ENCODE data around the gene NHLRC1.
"Not testable (repeated sequence)": the region's sequence is repeated elsewhere in the genome, so short reads cannot be mapped to it uniquely, and the experiment has no call there.

NHLRC1 gene

DNA sequence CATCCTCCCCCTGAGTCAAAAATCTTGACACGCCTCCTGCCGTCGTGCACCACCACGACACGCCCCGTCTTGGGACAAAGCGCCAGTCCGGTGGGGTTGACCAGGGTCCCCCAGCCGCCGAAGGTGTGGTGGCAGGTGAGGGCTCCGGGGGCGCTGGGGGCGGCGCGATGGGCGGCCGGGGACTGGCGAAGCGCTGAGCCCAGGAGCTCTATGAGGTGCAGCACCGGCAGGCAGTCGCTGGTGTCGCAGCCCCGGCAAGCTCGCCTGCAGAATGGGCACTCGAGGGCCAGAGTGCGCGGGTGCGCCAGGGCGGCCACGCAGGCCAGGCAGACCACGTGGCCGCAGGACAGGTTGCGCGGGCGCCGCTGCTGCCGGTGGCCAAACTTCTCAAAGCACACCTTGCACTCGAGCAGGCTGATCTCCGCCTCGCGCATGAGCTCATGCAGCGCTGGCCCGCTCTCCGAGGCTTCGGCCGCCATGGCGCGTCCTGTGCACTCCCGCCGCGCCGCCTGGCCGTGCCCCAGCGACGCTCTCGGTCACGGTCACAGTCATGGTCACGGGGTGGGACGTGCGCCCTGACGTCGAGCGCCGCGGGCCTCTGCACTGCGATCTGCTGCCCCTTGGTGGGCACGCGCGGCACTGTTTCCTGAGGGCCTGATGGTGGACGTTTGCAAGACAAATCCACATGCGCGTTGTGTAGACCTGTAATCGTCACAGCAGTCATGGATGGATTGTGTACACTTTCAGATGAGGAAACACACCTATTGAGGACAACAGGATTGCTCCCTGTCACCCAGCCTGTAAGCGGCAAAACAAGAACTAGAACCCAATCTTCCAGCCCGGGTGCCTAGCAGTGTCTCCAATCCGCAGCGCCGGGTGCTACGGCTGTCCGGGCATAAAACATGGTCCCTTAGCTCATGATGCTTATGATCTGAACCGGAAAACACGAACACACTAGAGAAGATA, at the start of gene NHLRC1:
Gene NHLRC1, minus strand, starts transcription at position 550 of the 966 bp plus-strand sequence. Its CDS starts 71 bp downstream, at position 479.
- peak; percentile 93 for DNase-seq (ENCODE audit: low spot score)

DNA sequence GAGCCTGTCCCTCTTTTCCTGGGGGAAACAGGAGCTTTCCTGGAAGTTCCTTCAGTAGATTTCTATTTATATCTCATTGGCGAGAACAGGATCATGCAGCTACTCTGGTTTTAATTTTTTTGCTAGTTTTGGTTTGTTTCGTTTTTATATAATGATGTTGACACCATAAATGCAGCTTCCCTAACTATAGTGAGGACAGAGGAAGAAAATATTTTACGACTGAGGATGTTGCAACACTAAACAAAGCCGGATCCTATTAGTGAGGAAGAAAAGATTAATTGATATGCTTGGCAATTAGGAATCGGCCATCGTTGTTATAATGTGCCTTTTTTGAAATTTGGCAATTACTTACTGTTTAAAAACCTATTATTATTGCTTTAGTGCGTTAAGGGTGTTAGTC, 49.4 kb upstream of the NHLRC1 start:
- DNase-seq (ENCODE audit: low spot score) = no peak

DNA sequence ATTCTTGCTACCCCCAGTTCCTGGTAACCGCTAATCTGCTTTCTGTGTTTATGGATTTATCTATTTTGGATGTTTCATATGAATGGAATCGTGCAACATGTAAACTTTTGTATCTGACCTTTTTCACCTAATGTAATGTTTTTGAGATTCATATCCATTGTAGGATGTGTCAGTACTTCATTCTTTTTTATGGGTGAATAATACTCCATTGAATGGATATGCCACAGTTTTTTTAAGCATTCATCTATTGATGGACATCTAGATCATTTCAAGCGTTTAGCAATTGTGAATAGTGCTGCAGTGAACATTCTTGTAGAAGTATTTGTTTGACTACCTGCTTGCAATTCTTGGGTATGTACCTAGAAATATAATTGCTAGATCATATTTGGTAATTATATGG, 45.8 kb upstream of the NHLRC1 start:
- no peak for DNase-seq (ENCODE audit: low spot score)

DNA sequence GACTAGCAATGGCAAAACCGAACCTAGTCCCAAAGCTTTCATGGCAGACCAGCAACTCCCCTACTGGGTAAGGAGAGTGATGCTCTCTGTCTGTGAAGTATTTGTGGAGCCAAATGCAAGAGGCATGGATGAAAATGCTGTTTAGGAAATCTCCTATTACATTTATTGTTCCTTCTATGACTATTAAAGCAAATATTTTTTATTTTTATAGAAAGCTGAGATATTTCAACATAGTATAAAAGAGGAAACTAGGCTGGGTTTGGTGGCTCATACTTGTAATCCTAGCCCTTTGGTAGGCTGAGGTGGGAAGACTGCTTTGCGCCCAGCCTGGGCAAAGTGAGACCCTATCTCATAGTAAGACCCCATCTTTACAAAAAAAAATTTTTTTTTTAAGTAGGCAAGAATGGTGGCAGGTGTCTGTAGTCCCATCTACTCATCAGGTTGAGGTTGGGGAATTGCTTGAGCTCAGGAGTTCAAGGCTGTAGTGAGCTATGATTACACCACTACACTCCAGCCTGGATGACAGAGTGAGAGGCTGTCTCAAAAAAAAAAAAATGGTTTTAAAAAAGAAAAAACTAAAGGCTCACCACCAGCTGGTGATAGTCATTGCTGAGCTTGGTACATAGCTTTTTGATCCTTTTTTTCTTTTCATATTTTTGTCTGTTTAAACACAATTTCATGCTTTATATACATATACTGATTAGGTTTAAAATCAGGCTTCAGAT, 44.0 kb upstream of the NHLRC1 start:
- DNase-seq (ENCODE audit: low spot score) = no peak

DNA sequence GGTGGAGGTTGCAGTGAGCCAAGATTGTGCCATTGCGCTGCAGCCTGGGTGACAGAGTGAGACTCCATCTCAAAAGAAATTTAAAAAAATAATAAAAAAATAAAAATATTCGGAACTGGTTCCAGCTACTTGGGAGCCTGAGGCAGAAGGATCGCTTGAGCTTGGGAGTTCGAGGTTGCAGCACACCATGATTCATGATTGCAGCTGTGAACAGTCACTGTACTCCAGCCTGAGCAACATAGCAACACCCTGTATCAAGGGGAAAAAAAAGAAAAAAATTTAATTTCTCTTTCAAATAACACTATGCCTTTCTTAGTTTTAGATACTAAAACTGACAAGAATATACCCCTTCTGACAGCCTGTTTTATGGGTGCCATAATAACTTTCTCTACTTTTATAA, 43.3 kb upstream of the NHLRC1 start:
- no peak for DNase-seq (ENCODE audit: low spot score)

DNA sequence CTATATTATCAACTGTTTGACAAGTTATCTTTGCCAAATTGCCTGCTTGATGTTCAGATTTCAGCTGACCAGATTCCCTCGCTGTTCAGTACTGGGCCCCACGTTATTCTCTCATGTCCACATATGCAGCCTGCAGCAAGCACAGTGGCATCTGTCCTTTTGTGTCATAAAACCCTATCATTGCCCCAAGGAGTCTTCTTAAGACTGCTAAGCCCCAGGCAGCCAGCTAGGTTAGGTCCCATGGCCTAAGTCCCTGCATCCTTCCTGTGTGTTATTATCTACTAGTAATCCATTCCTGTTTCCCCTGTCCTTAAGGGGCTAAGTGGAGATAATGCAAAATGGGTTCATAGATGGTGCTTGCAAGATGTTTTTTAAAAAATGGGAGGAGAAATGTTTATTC, 39.9 kb upstream of the NHLRC1 start:
- no peak for DNase-seq (ENCODE audit: low spot score)

DNA sequence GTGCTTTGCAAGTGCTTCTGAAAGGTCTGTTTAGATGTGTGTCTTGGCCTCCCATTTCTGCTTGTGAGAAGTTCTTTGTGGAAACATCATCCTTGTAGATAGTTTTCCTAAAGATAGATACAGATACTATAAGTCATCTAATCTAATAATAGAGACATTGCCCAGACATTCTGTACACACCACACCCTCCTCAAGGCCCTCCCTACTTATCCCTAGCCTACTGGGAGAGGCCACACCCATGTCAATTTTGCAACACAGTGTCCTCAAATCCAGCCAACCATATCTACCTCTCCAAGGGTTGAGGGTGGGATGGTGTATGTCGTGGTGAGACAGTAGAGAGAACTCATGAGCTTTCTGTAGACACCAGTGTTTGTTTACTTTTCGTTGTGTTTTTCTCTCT, 39.0 kb upstream of the NHLRC1 start:
- no peak for DNase-seq (ENCODE audit: low spot score)

DNA sequence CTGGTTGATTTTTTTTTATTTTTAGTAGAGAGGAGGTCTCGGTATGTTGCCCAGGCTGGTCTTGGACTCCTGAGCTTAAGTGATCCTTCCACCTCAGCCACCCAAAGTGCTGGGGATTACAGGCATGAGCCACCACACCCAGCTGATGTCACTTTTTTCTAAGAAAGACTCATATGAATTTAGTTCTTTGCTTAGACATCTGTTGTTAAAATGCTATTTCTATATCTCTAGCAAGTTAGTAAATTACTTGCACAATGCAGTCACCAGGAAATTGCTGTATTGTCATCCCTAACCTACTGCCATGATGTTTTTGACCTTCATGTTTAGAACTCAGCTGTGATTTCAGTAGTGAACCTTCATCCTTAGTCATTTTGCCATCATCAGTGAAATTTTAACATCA, 38.4 kb upstream of the NHLRC1 start:
- no peak for DNase-seq (ENCODE audit: low spot score)

DNA sequence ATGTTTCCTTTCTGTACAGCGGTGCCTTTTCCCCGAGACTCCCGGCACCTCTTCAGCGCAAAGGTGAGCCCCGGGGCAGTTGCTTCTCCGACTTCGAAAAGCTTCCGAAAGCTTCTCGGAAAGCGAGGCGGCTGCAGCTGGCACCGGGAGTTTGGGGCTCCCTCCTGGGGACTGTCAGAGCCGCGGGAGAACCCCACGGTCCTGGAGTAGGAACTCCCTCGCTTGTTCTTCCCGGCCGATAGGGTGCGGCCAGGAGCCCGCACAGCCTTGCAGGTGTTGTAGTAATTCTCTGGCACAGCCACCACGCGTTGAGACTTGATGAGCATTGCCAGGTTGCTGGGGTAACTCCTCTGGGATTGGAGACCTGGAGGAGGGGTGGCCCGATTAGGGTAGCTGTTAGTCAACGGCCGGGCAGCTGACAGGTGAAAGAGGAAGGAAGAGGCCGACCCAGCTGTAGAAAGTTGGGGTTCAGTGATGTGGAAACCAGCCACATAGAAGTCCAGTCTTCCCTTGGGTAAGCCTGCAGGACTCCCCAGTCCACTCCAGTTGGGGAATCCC, 33.5 kb upstream of the NHLRC1 start:
- DNase-seq (ENCODE audit: low spot score) = peak; percentile 88

DNA sequence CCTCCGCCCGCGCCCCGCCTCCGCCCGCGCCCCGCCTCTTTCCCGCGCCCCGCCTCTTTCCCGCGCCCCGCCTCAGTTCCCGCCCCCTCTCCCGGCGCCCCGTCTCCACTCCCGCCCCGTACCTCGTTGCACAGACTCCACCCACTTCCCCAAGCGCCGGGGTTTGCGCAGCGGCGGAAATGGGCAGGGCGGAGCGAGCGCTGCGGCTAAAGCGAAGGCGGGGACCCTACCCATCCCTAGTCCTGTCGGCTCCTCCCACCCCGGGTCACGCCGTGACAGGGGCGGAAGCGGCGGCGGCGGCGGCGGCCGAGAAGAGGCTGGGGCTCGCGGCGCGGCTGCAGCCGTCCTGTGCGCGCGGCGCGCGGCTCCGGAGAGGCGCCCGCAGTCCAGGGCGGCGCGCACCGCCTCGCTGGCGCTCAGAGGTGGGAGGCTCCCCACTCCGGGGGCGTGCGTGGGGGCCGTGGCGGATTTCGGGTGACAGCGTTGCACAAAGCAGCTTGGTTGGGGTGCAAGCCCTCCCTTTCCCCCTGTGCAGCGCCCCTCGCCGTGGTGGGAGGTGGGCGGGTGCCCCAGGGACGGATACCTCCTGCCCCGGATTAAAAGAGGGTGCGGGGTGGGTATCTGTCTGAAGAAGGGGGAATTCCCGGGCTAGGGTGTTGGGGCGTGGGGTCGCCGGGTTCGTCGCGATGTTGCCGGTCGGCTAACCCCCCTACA, 32.8 kb upstream of the NHLRC1 start, which contains the start of gene KDM1B:
Gene KDM1B, plus strand, starts transcription at position 273 of the 714 bp plus-strand sequence. CDS start 4,474 bp downstream, outside the sequence.
- DNase-seq (ENCODE audit: low spot score) = peak; percentile 97

DNA sequence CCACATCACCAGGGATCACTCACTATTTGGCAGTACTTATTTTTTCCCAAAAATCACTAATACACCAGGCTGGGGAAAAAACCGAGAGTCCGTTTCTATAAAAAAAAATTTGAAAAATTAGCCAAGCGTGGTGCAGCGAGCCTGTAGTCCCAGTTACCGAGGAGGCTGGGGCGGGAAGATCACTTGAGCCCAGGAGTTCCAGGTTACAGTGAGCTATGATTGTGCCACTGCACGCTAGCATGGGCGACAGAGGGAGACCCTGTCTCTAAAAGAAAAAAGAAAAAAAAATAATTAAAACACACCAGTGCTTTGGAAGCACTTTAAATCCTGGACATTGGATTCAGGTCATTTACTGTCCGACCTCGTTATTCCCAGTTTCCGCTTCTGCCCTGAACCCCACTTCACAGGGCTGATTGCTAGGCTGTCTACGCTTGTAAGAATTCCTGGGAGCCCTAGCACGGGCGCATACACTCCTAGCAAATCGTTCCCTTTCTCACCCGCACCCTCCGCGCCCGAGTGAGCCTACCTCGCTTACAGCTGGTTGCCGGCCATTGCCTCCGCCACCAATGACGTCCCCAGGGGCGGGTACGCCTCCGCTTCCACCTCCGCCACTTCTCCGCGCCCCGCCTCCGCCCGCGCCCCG, 32.2 kb upstream of the NHLRC1 start, which contains the start of gene TPMT:
Gene TPMT, minus strand, starts transcription at position 571 of the 643 bp plus-strand sequence. CDS start 5,950 bp downstream, outside the sequence.
- DNase-seq (ENCODE audit: low spot score) = peak; percentile 1

DNA sequence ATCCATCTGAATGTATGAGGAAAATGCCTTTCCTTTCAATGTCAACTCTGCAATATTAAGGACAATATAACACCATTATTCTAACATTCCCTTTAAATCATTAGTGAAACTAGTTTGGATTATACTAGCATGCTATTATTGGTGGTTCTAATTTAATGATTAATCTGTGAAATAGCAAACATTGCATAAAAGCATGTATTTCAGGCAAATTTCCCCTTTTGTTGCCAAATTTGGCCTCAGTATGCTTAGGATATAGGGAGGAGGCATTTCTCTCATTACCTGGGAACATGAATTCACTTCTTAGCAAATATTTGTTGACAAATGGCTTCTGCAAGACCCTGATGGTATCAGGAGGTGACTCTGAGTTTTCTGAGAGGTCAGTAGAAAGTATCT, 30.8 kb upstream of the NHLRC1 start:
- no peak for DNase-seq (ENCODE audit: low spot score)

DNA sequence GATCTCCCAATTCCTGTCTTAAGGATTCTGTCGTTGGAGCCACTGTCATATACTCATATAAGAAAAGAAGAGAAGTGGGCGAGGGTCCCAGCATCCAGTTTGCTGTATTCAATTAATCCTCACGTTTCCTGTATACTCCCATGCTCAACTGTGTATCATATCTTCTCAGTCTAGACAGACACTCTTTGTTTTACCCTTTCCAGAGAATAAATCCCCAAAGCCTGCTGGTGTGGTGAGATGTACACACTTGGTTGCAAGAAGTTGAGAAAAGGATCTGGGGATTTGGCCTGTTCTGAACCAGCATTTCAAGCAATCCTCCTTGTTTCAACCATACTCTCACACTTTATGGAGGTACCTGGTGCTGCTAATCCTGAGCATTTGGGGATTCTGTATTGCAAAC, 29.3 kb upstream of the NHLRC1 start:
- DNase-seq (ENCODE audit: low spot score) = no peak

DNA sequence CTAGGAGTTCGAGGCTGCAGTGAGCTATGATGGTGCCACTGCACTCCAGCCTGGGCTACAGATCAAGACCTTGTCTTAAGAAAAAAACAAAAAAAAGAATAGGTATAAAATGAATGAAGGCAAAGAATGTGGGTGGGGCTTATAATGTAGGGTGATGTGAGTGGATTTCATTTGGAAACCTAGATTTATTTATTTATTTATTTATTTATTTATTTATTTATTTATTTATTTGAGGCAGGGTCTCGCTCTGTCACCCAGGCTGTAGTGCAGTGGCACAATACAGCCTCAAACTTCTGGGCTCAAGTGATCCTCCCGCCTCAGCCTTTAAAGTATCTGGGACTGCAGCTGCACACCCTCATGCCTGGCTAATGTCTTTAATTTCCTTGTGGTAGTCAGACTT, 28.9 kb upstream of the NHLRC1 start:
- not testable (repeated sequence) for DNase-seq (ENCODE audit: low spot score)

DNA sequence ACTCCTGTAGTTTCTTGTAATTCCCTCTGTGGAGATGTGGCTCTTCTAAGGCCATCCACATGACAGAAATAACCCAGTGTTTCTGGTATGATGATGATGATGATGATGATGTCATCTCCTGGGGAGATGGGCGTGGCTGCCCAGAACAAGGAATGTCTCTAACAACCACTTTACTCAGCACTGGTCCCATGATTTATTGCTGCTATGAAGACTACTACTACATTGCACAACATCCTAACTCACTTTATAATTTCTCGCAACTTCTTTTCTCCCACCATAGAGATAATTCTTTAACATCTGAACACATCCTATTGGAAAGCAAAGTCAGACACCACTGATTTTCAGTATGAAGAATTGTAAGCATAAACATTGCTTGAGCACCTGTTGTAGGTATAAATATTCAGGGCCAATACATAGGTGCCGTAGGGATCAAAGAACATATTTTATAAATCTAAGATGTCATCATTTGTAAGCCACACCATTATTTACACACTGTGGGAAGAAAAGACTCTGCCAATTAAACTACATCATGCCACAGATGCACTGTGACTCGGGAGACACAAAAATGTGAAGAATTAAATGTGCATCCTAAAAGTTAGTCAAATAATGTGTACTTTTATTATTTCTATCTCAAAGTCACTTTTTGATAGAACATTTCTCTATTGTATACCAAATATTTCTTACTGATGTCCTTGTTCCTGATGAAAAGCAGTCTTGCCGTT, 26.0 kb upstream of the NHLRC1 start:
- peak; percentile 84 for DNase-seq (ENCODE audit: low spot score)

DNA sequence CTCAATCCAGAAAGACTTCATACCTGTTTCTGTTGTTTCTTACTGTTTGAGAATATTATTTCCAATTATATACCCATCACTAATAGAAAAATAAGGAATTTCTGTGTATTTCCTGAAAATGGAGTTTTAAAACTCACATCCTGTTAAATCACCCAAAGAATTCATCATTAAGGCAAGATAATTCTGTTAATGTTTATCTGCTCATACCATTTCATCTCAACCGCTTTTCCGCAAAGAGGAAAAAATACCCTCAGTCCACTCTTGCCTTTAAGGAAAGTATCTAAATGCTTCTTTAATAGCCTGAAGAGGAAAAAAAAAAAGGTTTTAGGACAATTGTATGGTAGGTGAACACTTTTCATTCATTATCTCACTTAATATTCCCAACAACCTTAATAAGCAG, 25.1 kb upstream of the NHLRC1 start:
- no peak for DNase-seq (ENCODE audit: low spot score)

DNA sequence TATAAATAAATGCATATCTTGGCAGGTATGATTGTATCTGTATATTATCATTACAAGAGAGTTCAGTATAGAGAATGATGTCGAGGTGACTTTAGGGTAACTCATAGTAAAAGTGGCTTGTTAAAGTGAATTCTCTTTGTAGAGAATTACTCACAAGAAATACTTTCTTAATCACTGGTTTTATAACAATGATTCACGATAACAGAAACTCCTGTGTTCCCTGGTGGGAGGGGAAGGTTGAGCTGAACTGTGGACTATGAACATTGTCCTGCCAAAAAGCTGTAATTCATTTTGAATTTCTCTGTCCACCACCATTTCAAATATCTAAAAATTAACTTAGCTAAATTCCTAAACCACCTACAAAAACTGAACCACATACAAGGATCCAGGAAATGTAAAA, 24.7 kb upstream of the NHLRC1 start:
- peak; percentile 68 for DNase-seq (ENCODE audit: low spot score)

DNA sequence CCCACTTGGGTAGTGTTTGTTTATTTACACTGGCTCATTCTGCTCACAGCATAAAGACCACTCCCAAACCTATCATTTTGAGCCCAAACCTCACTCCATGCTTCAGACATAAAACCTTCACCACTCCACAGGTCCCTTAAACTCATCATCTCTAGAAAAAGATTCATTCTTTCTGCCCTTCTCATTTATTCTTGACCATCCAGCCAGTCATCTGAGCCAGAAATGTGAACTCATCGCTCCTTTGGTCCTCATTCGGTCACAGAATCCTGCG, 20.0 kb upstream of the NHLRC1 start:
- DNase-seq (ENCODE audit: low spot score) = no peak

DNA sequence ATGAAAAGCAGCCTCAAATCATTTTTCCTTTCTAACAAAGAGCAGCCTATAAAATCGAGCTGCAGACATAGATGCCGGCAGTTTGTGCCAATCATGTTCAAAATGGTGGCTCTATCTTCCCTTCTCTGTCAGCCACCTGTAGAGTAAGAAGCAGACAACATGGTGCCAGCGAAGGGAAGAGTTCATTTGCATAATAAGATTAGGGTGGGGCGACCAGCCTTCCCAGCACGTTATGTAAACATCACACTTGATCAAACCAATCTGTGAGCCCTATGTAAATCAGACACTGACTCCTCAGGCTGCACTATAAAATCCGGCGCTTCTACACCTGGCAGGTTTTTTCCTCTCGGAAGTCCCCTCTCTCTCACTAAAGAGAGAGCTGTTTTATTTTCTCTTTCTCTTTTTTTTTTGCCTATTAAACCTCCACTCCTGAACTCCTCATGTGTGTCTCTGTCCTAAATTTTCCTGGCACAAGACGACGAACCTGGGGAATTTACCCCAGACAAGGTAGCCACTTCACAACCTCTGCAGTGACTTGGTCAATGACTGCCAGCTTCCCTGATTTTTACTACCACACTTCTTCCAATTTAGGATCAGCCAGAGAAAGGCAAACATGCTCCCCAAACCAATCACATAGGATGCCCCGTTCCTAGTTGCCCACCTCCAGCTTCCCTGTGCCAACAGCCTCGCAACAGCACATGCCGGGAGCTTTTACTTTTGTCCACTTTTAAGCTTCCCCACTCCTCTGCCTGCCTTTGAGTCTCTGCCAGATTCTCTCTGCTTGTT, 19.5 kb upstream of the NHLRC1 start:
- no peak for DNase-seq (ENCODE audit: low spot score)

DNA sequence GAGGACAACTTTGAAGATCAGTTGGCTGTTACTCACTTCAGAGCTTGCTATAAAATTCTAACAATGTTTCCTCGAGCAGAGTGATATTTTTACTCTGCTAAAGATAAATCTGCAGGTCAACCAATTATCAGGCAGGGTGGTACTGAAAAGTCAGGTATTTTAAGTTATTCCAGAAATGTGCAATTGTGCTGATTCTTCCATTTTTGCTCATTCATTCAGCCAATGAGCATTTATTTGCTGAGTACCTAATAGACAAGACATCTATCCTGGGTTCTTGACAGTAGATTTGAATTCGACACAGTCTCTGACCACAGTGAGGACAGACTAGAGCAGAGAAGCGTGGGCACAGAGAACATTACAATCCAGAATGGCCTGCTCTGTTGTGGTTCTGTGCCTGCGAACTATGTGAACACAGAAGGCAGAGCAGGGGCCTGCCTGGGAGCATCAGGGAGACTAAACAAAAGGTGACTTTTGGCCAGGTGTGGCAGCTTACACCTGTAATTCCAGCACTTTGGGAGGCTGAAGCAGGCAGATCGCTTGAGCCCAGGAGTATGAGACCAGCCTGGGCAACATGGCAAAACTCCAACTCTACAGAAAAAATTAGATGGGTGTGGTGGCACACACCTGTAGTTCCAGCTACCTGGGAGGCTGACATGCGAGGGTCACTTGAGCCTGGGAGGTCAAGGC, 17.6 kb upstream of the NHLRC1 start:
- no peak for DNase-seq (ENCODE audit: low spot score)

Measured in LoVo (cell line).